ENCODE data around the gene COPS4.
"Not testable (repeated sequence)": the region's sequence is repeated elsewhere in the genome, so short reads cannot be mapped to it uniquely, and the experiment has no call there.

COPS4 gene

GRCh38 chr4:83062739-83063138, 27.8 kb downstream of the COPS4 start:
- TF ChIP-seq CTCF (IDR thresholded peaks at IDR 0.05; ENCODE audit: low read depth, low read length, missing control alignments) = no peak
- in situ Hi-C loops (cut with HindIII; ENCODE audit: low sequenced_read_pairs) = no loop called here
- no peak for DNase-seq (ENCODE audit: low read depth)

GRCh38 chr4:83065266-83065665, 30.3 kb downstream of the COPS4 start:
- no peak overlapping the region for H3K4me3 ChIP-seq (ENCODE audit: low read depth, low read length)
- no peak for DNase-seq (ENCODE audit: low read depth)
- in situ Hi-C loops (cut with HindIII; ENCODE audit: low sequenced_read_pairs) = no loop called here
- no peak for TF ChIP-seq CTCF (IDR thresholded peaks at IDR 0.05; ENCODE audit: low read depth, low read length, missing control alignments)

More at GRCh38 chr4:83062739-83063138, 27.8 kb downstream of the COPS4 start:
- no peak overlapping the region for H3K4me3 ChIP-seq (ENCODE audit: low read depth, low read length)

- in situ Hi-C loops (cut with HindIII; ENCODE audit: low sequenced_read_pairs) = no loop called here
- no peak for DNase-seq (ENCODE audit: low read depth)
- H3K4me3 ChIP-seq (ENCODE audit: low read depth, low read length) = no peak overlapping the region
- no peak for TF ChIP-seq CTCF (IDR thresholded peaks at IDR 0.05; ENCODE audit: low read depth, low read length, missing control alignments)
Observed at GRCh38 chr4:83067058-83067639, 32.2 kb downstream of the COPS4 start.

- in situ Hi-C loops (cut with HindIII; ENCODE audit: low sequenced_read_pairs) = no loop called here
- no peak overlapping the region for H3K4me3 ChIP-seq (ENCODE audit: low read depth, low read length)
- no peak for TF ChIP-seq CTCF (IDR thresholded peaks at IDR 0.05; ENCODE audit: low read depth, low read length, missing control alignments)
- DNase-seq (ENCODE audit: low read depth) = no peak
Observed at GRCh38 chr4:83071116-83071515, 36.1 kb downstream of the COPS4 start.

GRCh38 chr4:83074086-83074704, 39.2 kb downstream of the COPS4 start:
- in situ Hi-C loops (cut with HindIII; ENCODE audit: low sequenced_read_pairs) = no loop called here
- peak; percentile 79 for DNase-seq (ENCODE audit: low read depth)
- peak; percentile 72 for TF ChIP-seq CTCF (IDR thresholded peaks at IDR 0.05; ENCODE audit: low read depth, low read length, missing control alignments)
- no peak overlapping the region for H3K4me3 ChIP-seq (ENCODE audit: low read depth, low read length)

GRCh38 chr4:83074783-83075182, 39.8 kb downstream of the COPS4 start:
- DNase-seq (ENCODE audit: low read depth); in situ Hi-C loops (cut with HindIII; ENCODE audit: low sequenced_read_pairs); H3K4me3 ChIP-seq (ENCODE audit: low read depth, low read length): not testable (repeated sequence)

GRCh38 chr4:83075311-83076095, 40.5 kb downstream of the COPS4 start:
- H3K4me3 ChIP-seq (ENCODE audit: low read depth, low read length) = no peak overlapping the region
- DNase-seq (ENCODE audit: low read depth) = peak; percentile 60
- in situ Hi-C loops (cut with HindIII; ENCODE audit: low sequenced_read_pairs) = no loop called here
- TF ChIP-seq CTCF (IDR thresholded peaks at IDR 0.05; ENCODE audit: low read depth, low read length, missing control alignments) = no peak
